ENCODE results near the gene HIVEP3. TPM values are rescaled to one million over a fixed set of nuclear protein-coding genes. Genes with fewer than 3 reads are reported as not detected.

HIVEP3 gene
- total RNA-seq, 2 experiments from 2014 or later = 15.1 to 18.1 TPM

- Mint-ChIP-seq H3K27me3 (no peaks in the 10 kb centered on the region), H3K4me1 (peaks cover 31% of the 10 kb centered on the region), H3K27ac (no peak overlapping the region), H3K4me3 (no peak overlapping the region), H3K36me3 (no peaks in the 10 kb centered on the region), H3K9me3 (ENCODE audit: low read depth) (no peaks in the 10 kb centered on the region)
- CTCF ChIA-PET = interaction anchor here (1.3 to 6.3 kb wide), 3 partner anchors 14 to 300 kb away, joined by 3 to 65 read pairs (median 5); no protein-coding TSS in a partner anchor
- DNase-seq = no peak
- no peak for ATAC-seq
These were observed 102.7 kb downstream of the HIVEP3 start for GRCh38 chr1:41816061-41816460.

DNA sequence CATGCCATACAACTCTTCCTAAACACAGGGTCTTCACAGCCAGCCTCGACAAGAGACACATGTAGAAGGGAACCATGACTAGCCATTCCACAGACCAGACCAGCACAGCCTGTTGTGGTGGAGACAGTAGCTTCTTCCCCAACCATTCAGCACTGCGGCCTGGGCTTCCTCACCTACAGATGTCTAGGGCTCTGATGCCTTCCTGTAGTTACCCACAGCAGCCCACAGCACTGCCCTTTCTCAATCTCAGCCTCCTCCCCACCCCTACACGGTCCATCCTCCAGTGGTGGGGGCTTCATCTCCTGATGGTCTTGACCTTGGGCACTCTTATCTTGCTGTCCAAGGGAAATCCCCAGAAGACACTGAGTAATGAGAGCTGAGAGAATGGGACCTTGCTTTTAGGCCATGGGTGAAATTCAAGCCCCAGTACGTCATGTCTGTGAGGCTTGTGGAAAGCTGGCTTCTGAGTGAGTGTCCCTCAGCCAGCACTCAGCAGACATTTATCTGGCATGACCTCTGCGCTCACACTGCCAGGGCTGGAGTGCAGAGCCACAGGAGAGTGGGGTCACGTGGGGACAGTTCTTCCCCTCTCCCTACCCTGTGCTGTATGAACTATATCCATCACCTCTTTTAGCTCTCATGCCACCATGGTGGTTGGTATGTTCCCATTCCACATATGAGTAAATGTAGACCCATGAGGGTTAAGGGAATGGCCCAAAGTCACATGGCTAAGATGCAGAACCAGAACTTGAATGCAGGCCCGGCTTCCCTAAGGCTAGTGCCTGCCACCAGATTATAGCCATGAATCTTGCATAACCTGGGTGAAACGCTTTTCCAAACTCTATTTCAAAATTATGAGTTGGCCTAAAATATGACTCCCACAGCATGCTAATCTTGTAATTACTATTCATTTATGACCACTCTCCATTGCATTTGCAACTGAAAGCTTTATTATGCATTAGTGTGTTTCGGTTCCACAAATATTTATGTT lies 104.7 kb downstream of the HIVEP3 start:
- H3K27me3 Mint-ChIP-seq = no peaks in the 10 kb centered on the region
- H3K4me1 Mint-ChIP-seq = peaks cover 30% of the 10 kb centered on the region
- no peaks in the 10 kb centered on the region for H3K9me3 Mint-ChIP-seq (ENCODE audit: low read depth)
- H3K4me3 Mint-ChIP-seq = no peak overlapping the region
- H3K36me3 Mint-ChIP-seq = no peaks in the 10 kb centered on the region
- ATAC-seq = no peak
- no peak overlapping the region for H3K27ac Mint-ChIP-seq
- no peak for DNase-seq
- CTCF ChIA-PET = interaction anchor here (1.2 to 6.3 kb wide), 2 partner anchors 93 to 238 kb away, joined by 3 to 65 read pairs; no protein-coding TSS in a partner anchor

GRCh38 chr1:41813226-41813625 lies 105.5 kb downstream of the HIVEP3 start:
- Mint-ChIP-seq H3K36me3 (no peaks in the 10 kb centered on the region), H3K27ac (no peak overlapping the region)

DNA sequence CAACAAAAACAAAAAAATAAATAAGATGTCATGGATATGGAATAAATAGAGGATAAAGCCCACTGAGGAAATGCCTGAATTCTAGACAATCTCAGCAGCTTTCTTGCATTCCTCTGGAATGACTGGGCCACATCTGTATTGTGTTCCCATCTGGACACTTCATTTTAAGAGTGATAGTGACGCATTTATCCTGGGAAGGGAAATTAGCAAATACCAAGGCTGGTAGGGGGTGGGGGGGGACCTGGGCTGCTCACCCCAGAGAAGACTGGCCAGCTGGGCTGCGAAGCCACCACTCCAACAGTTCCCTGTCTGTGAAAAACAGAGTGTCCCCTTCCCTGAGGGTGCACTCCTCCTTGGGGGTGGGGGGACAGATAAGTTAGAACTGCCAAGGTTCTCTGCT lies 106.3 kb downstream of the HIVEP3 start:
- DNase-seq (no peak), ATAC-seq (no peak)
- Mint-ChIP-seq H3K4me3 (no peak overlapping the region), H3K36me3 (no peaks in the 10 kb centered on the region), H3K27ac (peak overlapping the region; percentile 30), H3K27me3 (no peaks in the 10 kb centered on the region), H3K9me3 (ENCODE audit: low read depth) (no peaks in the 10 kb centered on the region), H3K4me1 (peaks cover 33% of the 10 kb centered on the region)
- CTCF ChIA-PET = interaction anchor here (0.6 to 6.3 kb wide), 34 partner anchors 8 to 361 kb away, joined by 3 to 65 read pairs (median 4); no protein-coding TSS in a partner anchor

More at GRCh38 chr1:41813226-41813625, 105.5 kb downstream of the HIVEP3 start:
- ATAC-seq (no peak), DNase-seq (no peak)
- Mint-ChIP-seq H3K27me3 (no peaks in the 10 kb centered on the region), H3K4me3 (no peak overlapping the region), H3K4me1 (peaks cover 26% of the 10 kb centered on the region), H3K9me3 (ENCODE audit: low read depth) (no peaks in the 10 kb centered on the region)
- CTCF ChIA-PET = interaction anchor here (1.2 to 6.3 kb wide), 5 partner anchors 24 to 361 kb away, joined by 3 to 65 read pairs (median 15); no protein-coding TSS in a partner anchor

GRCh38 chr1:41812051-41812450 lies 106.7 kb downstream of the HIVEP3 start:
- DNase-seq (peak; percentile 80), ATAC-seq (peak; percentile 66)
- H3K36me3 Mint-ChIP-seq = no peaks in the 10 kb centered on the region
- H3K4me3 Mint-ChIP-seq = no peak overlapping the region
- CTCF ChIA-PET = interaction anchor here (0.6 to 6.3 kb wide), 43 partner anchors 9 to 362 kb away, joined by 3 to 65 read pairs (median 4); no protein-coding TSS in a partner anchor
- H3K27me3 Mint-ChIP-seq = no peaks in the 10 kb centered on the region
- H3K9me3 Mint-ChIP-seq (ENCODE audit: low read depth) = no peaks in the 10 kb centered on the region
- peaks cover 37% of the 10 kb centered on the region for H3K4me1 Mint-ChIP-seq
- H3K27ac Mint-ChIP-seq = peak overlapping the region; percentile 30

DNA sequence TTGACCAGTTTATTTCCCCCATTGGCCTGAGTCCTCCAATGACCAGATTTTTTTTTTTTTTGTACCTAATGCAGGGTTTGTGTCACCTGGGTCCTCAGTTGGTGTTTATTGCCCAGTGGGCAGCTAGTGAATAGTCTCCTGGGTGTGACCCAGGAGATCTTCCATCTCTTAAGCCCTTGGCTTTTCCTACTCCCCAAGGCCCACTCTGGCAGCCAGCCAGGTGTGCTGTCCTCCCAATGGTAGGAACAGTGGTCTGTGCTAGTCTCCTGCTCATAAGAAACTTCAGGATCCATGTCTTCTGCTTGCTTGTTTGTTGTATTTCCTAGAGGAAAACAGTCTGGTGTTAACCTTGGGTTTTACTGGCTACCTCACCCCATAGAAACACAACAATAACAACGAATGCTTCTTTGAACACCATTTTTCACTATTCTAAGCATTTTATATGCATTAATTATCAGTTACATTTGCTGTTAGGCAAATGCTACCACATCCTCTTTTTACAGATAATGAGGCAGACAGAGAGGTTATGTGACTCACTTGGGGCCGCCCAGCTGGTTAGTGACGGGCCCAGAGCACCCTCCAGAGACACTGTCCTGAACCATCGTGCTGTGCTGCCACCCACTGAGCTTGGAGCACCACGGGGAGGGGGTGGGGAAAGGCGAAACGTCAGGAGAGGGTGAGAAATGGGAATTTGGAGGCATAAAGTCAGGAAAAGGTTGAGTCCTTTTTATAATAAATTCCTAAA lies 107.5 kb downstream of the HIVEP3 start:
- CTCF ChIA-PET = interaction anchor here (0.8 to 6.3 kb wide), 42 partner anchors 8 to 363 kb away, joined by 3 to 65 read pairs (median 4); no protein-coding TSS in a partner anchor
- ATAC-seq = peak; percentile 75
- no peaks in the 10 kb centered on the region for H3K9me3 Mint-ChIP-seq (ENCODE audit: low read depth)
- no peaks in the 10 kb centered on the region for H3K36me3 Mint-ChIP-seq
- DNase-seq = peak; percentile 82
- no peaks in the 10 kb centered on the region for H3K27me3 Mint-ChIP-seq
- no peak overlapping the region for H3K4me3 Mint-ChIP-seq
- peaks cover 45% of the 10 kb centered on the region for H3K4me1 Mint-ChIP-seq
- H3K27ac Mint-ChIP-seq = peak overlapping the region; percentile 54

- DNase-seq = peak; percentile 72
- CTCF ChIA-PET = interaction anchor here (1.0 to 6.3 kb wide), 9 partner anchors 8 to 294 kb away, joined by 3 to 65 read pairs (median 8); no protein-coding TSS in a partner anchor
- Mint-ChIP-seq H3K9me3 (ENCODE audit: low read depth) (no peaks in the 10 kb centered on the region), H3K36me3 (no peaks in the 10 kb centered on the region), H3K4me3 (no peak overlapping the region), H3K27me3 (no peaks in the 10 kb centered on the region), H3K27ac (no peak overlapping the region), H3K4me1 (peaks cover 53% of the 10 kb centered on the region)
- no peak for ATAC-seq
These were observed 108.3 kb downstream of the HIVEP3 start for GRCh38 chr1:41810446-41810845.

GRCh38 chr1:41809692-41810091 lies 109.0 kb downstream of the HIVEP3 start:
- H3K27me3 Mint-ChIP-seq = no peaks in the 10 kb centered on the region
- peaks cover 59% of the 10 kb centered on the region for H3K4me1 Mint-ChIP-seq
- no peak overlapping the region for H3K27ac Mint-ChIP-seq
- no peaks in the 10 kb centered on the region for H3K36me3 Mint-ChIP-seq
- CTCF ChIA-PET = interaction anchor here (1.3 kb wide), 1 partner anchor 236 kb away, joined by 3 read pairs; no protein-coding TSS in a partner anchor
- H3K9me3 Mint-ChIP-seq (ENCODE audit: low read depth) = no peaks in the 10 kb centered on the region
- no peak for DNase-seq
- ATAC-seq = no peak
- no peak overlapping the region for H3K4me3 Mint-ChIP-seq

GRCh38 chr1:41807390-41807789 lies 111.3 kb downstream of the HIVEP3 start:
- DNase-seq (no peak), ATAC-seq (no peak)
- H3K36me3 Mint-ChIP-seq = peaks cover 3% of the 10 kb centered on the region
- H3K27me3 Mint-ChIP-seq = no peaks in the 10 kb centered on the region
- CTCF ChIA-PET = interaction anchor here (1.3 kb wide), 1 partner anchor 18 kb away, joined by 4 read pairs; no protein-coding TSS in a partner anchor
- H3K4me3 Mint-ChIP-seq = peak overlapping the region; percentile 64
- peak overlapping the region; percentile 89 for H3K27ac Mint-ChIP-seq
- peaks cover 75% of the 10 kb centered on the region for H3K4me1 Mint-ChIP-seq
- no peaks in the 10 kb centered on the region for H3K9me3 Mint-ChIP-seq (ENCODE audit: low read depth)

DNA sequence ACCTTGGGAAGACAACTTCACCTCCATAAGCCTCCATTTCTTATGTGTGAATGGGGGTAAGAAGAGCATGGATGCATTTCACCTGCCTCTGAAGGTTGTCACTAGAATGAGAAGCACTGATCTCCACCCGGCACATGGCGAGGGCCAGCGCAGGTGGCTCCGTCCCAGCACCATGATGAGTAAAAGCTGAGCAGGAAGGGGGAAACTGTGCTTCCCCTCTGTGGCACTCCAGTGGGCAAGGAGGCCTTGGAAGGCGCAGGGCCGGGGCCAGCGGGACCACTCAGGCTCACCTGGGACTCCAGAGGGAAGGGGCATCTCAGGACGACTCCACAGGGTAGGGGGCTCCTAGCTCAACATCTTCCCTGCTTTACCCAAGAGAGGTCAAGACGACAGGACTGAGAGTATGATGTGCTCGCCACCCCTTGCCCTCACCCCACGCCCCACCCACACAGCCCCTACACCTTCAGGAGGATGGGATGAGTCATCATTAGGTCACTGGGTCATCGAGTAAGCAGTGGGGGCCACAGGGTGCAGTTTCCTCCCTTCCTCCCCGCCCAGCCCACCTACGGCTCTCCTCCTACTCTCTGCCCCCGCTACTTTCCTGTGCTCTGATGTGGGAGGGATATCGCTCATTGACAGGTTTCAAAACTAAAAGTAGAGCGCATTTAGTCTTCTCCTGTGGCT lies 112.1 kb downstream of the HIVEP3 start:
- H3K27me3 Mint-ChIP-seq = no peaks in the 10 kb centered on the region
- peak; percentile 53 for ATAC-seq
- H3K4me3 Mint-ChIP-seq = peak overlapping the region; percentile 64
- no peaks in the 10 kb centered on the region for H3K9me3 Mint-ChIP-seq (ENCODE audit: low read depth)
- CTCF ChIA-PET = interaction anchor here (0.7 to 1.6 kb wide), 4 partner anchors 17 to 233 kb away, joined by 3 to 7 read pairs (median 4); no protein-coding TSS in a partner anchor
- peak overlapping the region; percentile 89 for H3K27ac Mint-ChIP-seq
- H3K36me3 Mint-ChIP-seq = peaks cover 3% of the 10 kb centered on the region
- DNase-seq = peak; percentile 80
- H3K4me1 Mint-ChIP-seq = peaks cover 77% of the 10 kb centered on the region

DNA sequence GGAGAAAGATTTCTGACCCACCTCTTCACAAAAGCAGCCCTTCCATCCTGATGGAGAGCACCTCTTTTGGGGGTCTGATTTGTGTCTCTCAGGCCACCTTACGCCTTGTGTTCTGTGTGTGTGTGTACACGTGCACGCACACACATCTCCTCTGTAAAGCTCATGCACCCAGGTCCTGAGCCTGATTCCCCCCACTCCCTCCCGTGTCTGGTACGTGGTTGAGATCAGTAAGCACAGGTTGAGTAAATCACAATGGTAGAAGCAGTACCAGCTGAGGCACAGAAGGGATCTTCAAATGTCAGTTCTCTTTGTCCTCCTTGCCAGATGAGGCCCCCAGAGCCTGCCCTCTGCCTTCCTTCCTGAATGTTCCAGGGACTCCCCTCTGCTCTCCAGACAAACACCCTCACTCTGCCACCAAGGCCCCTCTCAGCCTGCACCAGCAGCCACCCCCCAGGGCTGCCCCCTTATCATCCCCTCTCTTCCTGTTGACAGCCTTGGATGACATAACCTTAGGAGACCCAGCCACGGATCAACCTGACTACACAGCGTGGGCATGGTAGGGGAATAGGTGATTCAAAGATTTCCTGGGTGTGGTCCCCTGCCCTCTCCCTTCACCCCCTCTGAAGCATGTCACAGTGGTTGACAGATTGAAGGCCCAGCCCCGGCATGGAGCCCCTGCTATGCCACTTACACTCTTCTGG lies 112.8 kb downstream of the HIVEP3 start:
- H3K4me3 Mint-ChIP-seq = peak overlapping the region; percentile 64
- no peaks in the 10 kb centered on the region for H3K27me3 Mint-ChIP-seq
- CTCF ChIA-PET = interaction anchor here (0.9 to 3.0 kb wide), 8 partner anchors 13 to 232 kb away, joined by 3 to 10 read pairs (median 6); no protein-coding TSS in a partner anchor
- peak; percentile 62 for DNase-seq
- peak overlapping the region; percentile 89 for H3K27ac Mint-ChIP-seq
- peak; percentile 34 for ATAC-seq
- H3K4me1 Mint-ChIP-seq = peaks cover 75% of the 10 kb centered on the region
- H3K36me3 Mint-ChIP-seq = peaks cover 3% of the 10 kb centered on the region
- no peaks in the 10 kb centered on the region for H3K9me3 Mint-ChIP-seq (ENCODE audit: low read depth)

DNA sequence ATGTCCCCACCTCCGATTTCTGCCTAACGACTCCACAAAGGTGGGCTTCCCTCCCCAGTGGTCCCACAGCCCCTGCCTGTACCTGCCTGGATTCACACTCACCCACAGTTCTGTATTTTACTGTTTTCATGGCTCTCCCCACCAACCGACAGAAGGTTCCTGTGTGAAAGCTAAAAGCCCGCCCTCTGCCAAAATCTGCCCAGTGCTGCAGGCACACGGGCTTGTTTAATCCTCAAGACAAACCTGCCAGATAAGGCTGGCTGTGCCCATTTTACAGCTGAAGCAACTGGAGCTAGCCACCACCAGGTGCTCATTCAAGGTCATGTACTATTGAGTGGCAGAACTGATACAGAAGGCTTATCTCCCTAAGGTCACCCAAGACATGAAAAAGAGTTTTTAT lies 114.5 kb downstream of the HIVEP3 start:
- no peaks in the 10 kb centered on the region for H3K9me3 Mint-ChIP-seq (ENCODE audit: low read depth)
- peaks cover 6% of the 10 kb centered on the region for H3K36me3 Mint-ChIP-seq
- no peaks in the 10 kb centered on the region for H3K27me3 Mint-ChIP-seq
- H3K4me3 Mint-ChIP-seq = peak overlapping the region; percentile 29
- ATAC-seq (peak; percentile 25), DNase-seq (peak; percentile 75)
- CTCF ChIA-PET = interaction anchor here (0.7 to 3.0 kb wide), 10 partner anchors 12 to 369 kb away, joined by 4 to 22 read pairs (median 7); no protein-coding TSS in a partner anchor
- H3K4me1 Mint-ChIP-seq = peaks cover 86% of the 10 kb centered on the region
- peak overlapping the region; percentile 83 for H3K27ac Mint-ChIP-seq

Measured in activated CD8-positive, alpha-beta memory T cell treated with anti-CD3 and anti-CD28 coated beads, Interleukin-2, amount 10 ng/mL, durations not matched to agents 7 days and 5 days (primary cell).